GM12875 (cell line): ENCODE measurements around the gene EPHA4.

Experiments
- H3K4me3 ChIP-seq: one replicate; pipeline ENCODE4 v1.5.1; 2011; ENCODE audit warnings: low read depth, low read length, control low read depth
- CTCF ChIP-seq: IDR thresholded peaks from 2 replicates; pipeline ENCODE4 v1.5.1; 2011; ENCODE audit warnings: low read depth, mild to moderate bottlenecking, control low read depth, inconsistent platforms, low read length, moderate library complexity, borderline replicate concordance; ENCODE audit not compliant: insufficient read depth

Gene EPHA4

GRCh38 chr2:221572219-221572820, at the start of gene EPHA4:
EPHA4 (minus strand) TSS chr2:221572304; CDS start chr2:221572248, 56 bp downstream.
- TF ChIP-seq CTCF: 0 out of 2 replicates have a peak, but pooled peaks have one; percentile 4
- H3K4me3 ChIP-seq: peak within 1 kb of the TSS; percentile 26

- no peak overlapping the region for H3K4me3 ChIP-seq
- TF ChIP-seq CTCF: no peak
Observed at GRCh38 chr2:221618007-221618406, 45.9 kb upstream of the EPHA4 start.

GRCh38 chr2:221616561-221616960, 44.5 kb upstream of the EPHA4 start:
- no peak overlapping the region for H3K4me3 ChIP-seq
- no peak for TF ChIP-seq CTCF

GRCh38 chr2:221614274-221614673, 42.2 kb upstream of the EPHA4 start:
- TF ChIP-seq CTCF: no peak
- no peak overlapping the region for H3K4me3 ChIP-seq

- H3K4me3 ChIP-seq: no peak overlapping the region
- no peak for TF ChIP-seq CTCF
Observed at GRCh38 chr2:221612800-221613199, 40.7 kb upstream of the EPHA4 start.

GRCh38 chr2:221612161-221612560, 40.1 kb upstream of the EPHA4 start:
- H3K4me3 ChIP-seq: no peak overlapping the region
- TF ChIP-seq CTCF: no peak

- no peak for TF ChIP-seq CTCF
- no peak overlapping the region for H3K4me3 ChIP-seq
Observed at GRCh38 chr2:221610675-221611074, 38.6 kb upstream of the EPHA4 start.
